SH-SY5Y (cell line): ENCODE measurements around the gene EMC9.

Experiments
- GATA2 ChIP-seq: IDR thresholded peaks from 2 replicates; pipeline ENCODE4 v1.6.1; 2011; ENCODE audit warnings: mild to moderate bottlenecking, low read depth, low read length
- GATA3 ChIP-seq: IDR thresholded peaks from 2 replicates; pipeline ENCODE4 v1.6.1; 2011; ENCODE audit warnings: low read depth, mild to moderate bottlenecking, low read length, moderate library complexity

The EMC9 gene

DNA sequence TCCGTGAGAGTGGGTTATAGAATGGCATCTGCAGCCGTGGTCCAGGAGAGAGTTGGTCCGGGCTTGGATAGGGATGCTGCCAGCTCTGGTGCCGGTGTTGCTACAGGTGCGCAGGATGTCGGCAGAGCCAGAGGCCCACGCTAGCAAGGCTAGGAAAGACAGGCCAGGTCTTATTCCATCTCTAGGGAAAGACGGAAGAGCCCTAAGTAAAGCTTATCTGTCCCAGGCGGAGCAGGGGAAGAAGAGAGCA, 5.9 kb downstream of the EMC9 start:
- TF ChIP-seq GATA3 (no peak), GATA2 (no peak)

DNA sequence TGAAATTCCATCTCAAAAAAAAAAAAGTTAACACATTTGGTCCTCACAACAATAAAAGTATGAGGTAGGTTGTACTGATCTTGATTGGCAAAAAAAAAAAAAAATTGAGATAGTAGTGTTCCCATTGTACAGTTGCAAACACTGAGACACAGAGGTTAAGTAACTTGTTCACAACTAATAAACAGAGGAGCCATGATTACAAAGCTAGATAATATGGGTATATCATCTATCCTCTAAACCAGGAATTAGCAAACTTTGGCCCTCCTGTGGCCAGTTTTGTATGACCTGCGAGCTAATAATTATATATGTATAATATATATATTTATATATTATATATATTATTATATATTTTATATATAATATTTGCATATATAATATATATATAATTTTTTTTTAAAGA, 7.7 kb downstream of the EMC9 start:
- TF ChIP-seq GATA2 (no peak), GATA3 (no peak)

DNA sequence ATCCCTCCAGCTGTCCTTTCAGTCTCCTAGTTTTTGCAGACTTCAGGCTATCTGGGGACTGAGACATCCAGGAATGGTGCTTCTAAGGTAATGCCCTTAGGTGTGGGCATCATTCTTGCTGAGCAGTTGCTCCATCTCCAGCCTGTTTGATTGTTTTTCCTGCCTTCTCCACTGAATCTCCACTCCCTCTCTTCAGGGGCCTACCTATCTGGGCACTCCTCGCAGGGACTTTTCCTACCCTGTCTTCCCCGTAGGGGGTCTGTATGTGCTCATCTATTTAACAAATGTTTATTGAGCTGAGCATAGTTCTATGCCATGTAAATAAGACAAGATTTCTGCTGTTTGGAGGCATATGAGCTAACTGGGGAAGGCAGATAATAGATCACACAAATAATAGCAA, 8.4 kb downstream of the EMC9 start:
- no peak for TF ChIP-seq GATA3
- TF ChIP-seq GATA2 = no peak

DNA sequence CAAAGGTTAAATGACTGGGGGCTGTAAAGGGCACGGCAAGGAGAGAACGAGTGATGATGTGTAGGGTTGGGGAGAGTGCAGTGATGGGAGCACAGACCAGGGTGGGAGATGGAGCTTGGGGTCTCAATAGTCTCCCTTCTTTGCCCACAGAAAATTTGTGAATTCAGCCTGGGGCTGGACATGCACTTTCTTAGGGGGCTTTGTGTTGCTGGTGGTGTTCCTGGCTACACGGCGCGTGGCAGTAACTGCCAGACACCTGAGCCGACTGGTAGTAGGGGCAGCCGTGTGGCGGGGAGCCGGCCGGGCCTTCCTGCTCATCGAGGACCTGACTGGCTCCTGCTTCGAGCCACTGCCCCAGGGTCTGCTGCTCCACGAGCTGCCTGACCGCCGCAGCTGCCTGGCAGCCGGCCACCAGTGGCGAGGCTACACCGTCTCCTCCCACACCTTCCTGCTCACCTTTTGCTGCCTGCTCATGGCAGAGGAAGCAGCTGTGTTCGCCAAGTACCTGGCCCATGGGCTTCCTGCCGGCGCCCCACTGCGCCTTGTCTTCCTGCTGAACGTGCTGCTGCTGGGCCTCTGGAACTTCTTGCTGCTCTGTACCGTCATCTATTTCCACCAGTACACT, 9.2 kb downstream of the EMC9 start:
- TF ChIP-seq GATA2 = no peak
- no peak for TF ChIP-seq GATA3

DNA sequence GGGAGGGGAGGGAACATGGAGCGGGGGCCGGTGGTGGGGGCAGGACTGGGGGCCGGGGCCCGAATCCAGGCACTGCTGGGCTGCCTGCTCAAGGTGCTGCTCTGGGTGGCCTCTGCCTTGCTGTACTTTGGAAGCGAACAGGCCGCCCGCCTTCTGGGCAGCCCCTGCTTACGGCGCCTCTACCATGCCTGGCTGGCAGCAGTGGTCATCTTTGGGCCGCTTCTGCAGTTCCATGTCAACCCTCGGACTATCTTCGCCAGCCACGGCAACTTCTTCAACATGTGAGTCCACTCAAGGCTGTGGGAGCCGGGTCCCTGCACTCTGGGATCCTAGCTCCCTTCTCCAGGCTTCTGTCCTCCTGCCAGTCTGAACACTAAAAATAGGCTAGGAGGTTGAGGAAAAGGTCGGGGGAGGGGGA, 9.8 kb downstream of the EMC9 start:
- TF ChIP-seq GATA2 = no peak
- TF ChIP-seq GATA3 = no peak

DNA sequence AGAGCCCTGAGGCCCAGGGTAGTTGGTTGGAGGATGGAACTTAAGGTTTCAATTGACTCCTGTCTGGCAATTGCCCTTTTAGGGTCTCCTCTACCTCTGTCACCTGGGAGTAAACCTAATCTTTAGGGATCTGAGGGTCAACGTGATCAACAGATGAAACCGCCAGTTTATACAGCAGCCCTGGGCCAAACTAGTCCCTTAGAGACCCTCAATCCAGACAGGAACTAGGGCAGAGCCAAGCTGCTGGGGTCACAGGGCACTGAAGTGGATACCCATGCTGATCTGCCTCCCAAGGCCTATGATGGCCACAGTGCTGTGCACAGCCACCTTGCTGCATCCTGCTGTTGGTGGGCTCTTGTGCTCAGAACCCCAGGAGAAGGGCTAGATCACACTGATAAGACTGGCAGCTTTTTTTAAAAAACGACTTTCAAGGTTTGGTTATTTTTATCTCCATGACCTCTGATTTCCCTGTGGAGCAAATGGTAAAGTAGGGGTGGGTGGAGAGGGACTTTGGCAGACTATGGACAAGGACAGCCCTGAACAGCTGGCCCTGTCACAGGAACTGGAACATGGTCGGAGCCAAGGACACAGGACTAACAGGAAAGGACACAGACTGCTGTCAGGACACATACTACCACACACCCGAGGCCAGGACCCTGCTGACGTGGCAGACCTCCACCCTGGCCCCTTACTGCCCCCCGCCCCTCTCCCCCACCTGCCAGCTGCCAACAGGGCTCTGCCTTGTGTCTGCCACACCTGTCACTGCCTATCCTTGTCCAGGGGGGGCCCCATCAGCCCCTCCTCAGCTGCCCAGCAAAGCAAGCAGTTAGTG, 10.5 kb downstream of the EMC9 start:
- TF ChIP-seq GATA3 (no peak), GATA2 (peak; percentile 60)

DNA sequence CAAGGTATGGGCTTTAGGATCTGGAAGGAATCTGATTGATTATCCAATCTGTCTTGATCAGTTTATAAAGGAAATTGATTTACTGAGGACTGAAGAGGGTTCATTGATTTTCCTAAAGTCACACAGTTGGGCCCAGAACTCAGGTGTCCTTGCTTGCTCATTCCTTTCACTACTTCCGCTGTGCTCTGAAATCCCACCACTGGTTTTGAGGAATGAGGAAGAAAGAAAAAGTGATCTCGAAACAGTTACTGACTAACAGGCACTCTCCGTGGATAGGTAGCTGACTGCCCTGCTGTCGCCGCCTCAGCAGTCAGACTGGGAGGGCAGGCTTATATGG, 11.0 kb downstream of the EMC9 start, which contains the start of gene FITM1:
Gene FITM1, plus strand, starts transcription at position 280 of the 337 bp plus-strand sequence. CDS start 905 bp downstream, outside the sequence.
- TF ChIP-seq GATA2 = no peak

DNA sequence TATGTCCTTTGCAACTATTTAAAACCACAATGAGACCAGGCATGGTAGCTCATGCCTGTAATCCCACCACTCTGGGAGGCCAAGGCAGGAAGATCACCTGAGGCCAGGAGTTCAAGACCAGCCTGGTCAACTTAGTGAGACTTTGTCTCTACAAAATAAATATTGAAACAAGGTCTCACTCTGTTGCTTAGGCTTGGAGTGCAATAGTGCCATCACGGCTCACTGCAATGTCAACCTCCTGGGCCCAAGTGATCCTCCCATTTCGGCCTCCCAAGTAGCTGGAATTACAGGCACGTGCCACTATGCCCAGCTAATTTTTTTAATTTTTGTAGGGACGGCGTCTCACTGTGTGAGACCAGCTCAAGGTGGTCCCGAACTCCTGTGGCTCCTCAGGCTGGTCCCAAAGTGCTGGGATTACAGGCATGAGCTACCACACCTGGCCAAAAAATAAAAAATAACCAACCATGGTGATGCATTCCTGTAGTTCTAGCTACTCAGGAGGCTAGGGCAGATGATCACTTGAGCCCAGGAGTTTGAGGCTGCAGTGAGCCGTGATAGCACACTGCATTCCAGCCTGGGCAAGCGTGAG, 11.9 kb downstream of the EMC9 start:
- TF ChIP-seq GATA2 (no peak), GATA3 (no peak)

DNA sequence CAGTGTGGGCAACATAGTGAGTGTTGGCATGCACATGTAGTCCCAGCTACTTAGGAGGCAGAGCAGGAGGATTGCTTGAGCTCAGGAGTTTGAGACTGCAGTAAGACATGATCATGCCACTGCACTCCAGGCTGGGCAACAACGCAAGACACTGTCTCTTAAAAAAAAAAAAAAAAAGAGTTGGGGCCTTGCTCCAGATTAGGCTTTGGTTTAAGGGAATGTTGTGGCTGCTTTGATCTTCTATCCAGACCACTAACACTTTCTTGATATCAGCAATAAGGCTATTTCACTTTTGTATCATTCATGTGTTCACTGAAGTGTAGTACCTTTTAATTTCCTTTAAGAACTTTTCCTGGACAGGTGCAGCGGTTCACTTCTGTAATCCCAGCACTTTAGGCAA, 13.7 kb downstream of the EMC9 start:
- TF ChIP-seq GATA2 (no peak), GATA3 (no peak)

DNA sequence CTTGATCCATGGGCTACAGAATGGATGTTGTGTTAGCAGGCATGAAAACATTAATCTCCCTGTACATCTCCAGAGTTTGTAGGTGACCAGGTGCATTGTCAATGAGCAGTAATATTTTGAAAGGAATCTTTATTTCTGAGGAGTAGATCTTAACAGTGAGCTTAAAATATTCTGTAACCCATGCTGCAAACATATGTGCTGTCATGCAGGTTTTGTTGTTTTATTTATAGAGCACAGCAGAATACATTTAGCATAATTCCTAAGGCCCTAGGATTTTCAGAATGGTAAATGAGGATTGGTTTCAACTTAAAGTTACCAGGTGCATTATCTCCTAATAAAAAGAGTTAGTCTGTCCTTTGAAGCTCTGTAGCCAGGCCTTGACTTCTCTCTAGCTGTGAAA, 14.5 kb downstream of the EMC9 start:
- TF ChIP-seq GATA2 = no peak
- no peak for TF ChIP-seq GATA3

DNA sequence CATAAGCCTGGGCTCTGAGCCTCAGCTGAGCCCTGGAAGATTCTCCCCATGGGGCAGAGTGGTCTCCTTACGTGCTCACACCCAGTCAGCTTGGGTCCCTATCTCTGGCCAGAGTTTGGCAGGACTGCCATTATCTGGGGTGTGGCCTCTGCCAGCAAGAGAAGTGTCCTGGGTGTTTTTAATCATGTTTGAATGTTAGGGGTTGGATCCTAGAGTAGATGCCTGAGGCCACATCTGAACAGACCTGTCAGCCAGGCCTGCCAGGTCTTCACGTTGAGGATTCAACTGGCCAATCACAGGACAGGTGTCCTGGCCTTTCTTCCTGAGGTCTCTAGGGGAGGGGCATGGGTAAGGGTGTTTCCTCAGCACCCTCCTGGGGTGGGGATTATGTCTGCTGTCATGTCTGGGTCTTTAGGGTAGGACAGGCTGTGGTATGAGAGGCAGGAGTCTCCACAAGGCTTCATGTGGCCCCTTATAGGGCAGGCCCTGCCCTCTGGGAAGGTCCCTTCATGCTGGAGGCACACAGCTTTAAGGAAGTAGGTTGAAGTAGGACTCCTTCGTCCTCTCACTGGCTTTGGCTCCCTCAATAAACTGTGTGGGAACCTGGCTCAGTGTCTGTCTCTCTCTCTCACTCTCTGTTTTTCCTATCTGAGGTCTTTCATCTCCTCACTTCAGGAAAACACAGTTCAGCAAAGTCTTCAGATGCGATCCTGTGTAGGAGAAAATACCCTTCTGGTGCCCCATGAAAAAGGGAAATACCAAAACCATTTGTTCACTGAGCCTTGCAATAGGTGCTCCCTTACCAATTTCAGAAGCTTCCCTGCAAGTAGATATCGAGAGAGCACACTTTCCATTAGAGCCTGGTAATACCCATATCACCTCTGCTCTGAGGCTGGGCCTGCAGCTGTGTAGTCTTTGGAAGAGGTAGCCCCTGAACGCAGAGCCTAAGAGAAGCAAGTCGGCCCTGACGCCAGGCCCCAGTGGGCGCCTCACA, 17.7 kb downstream of the EMC9 start:
- TF ChIP-seq GATA3 (no peak), GATA2 (no peak)

DNA sequence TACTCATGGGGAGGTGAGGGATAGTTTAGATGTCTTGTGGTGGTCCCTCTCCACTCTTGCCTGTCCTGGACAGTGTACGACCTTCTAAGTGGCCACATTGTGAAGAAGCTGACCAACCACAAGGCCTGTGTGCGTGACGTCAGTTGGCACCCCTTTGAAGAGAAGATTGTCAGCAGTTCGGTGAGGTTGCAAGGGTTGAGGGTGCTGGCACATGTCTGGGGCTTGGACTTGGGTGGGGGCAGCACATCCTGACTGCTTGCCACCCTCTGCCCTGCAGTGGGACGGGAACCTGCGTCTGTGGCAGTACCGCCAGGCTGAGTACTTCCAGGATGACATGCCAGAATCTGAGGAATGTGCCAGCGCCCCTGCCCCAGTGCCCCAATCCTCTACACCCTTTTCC, 18.5 kb downstream of the EMC9 start:
- TF ChIP-seq GATA3 = no peak
- TF ChIP-seq GATA2 = no peak

DNA sequence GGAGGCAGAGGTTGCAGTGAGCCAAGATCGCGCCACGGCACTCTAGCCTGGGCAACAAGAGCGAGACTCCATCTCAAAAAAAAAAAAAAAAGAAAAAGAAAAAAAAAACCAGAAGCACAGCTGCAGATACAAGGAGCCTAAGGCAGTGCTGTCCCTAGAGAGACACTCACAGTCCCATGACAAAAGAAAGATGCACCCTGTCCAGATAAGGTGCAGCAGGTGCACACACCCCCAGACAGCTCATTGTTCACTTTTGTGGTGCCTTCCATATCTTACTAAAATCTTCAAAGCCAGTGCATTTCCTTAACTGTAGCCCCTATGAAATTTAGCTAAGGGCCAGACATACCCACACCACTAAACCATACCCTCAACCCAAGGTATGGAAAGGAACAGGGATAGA, 19.0 kb downstream of the EMC9 start:
- TF ChIP-seq GATA3 = no peak
- TF ChIP-seq GATA2 = no peak

DNA sequence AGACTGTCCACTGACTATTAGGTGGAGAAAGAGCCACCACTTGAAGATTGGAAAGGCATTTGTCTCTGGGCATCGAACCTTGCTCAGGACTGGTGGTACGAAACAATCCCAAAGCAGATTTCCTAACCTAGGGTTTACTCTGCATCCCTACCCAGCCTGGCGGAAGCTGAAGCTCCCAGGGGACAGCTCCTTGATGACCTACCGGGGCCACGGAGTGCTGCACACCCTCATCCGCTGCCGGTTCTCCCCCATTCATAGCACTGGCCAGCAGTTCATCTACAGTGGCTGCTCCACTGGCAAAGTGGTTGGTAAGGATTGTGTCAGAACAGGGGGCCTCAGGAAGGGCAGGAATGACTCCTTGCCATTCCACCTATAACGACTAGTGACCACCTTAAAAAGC, 20.2 kb downstream of the EMC9 start:
- TF ChIP-seq GATA3 (no peak), GATA2 (no peak)
